ENCODE results near the gene GDPD2.

GRCh38 chrX:70479247-70479921 lies 56.3 kb downstream of the GDPD2 start:
- TF ChIP-seq POLR2A (IDR thresholded peaks at IDR 0.05; ENCODE audit: low read depth, low read length), result no peak
- TF ChIP-seq POLR2AphosphoS5 (IDR thresholded peaks at IDR 0.05; ENCODE audit: low read depth, low read length), result no peak
